ENCODE data around the gene FOS.

Gene FOS

DNA sequence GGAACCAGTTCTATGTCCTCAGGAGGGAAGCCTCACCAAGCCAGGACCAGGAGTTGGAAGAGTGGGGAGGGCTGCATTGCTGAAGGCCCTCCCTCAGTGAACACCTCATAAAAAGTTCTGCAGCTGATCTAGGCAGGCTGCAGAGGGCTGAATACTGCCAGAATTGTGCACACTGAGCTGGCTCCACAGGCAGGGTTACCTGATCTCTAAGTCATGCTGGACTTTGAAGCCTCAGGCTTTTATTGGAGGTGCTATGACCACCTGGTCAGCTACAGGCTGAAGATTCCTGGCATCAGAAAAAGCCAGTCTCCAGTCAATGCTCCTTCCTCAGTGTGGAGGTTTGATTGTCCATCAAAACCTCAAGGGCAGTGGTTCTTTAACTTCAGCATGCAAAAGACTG is 39.7 kb downstream of the FOS start:
- no peak for DNase-seq (ENCODE audit: low spot score)

GRCh38 chr14:75319021-75319420 is 40.4 kb downstream of the FOS start:
- no peak for DNase-seq (ENCODE audit: low spot score)

DNA sequence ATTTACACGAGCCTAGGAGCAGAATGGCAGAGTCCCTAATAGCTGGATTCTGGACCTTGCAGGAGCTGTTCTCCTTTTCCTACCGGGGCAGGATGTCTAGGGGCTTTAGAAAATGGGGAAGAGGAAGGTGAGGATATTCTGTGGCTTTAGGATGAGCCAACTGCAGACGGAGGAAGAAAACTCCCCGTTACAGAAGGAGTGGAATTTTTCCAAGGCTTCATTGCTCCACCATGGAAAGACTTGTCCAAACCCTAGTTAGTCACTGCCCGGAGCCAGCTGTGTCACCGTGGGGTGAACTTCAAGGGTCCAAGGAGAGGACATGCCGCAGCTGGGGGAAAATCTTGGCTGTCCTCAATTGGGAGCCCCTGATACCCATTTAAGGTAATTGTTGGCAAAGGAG is 41.6 kb downstream of the FOS start:
- no peak for DNase-seq (ENCODE audit: low spot score)

GRCh38 chr14:75322746-75323145 is 44.1 kb downstream of the FOS start:
- DNase-seq (ENCODE audit: low spot score): no peak

GRCh38 chr14:75323571-75323970 is 44.9 kb downstream of the FOS start:
- peak; percentile 43 for DNase-seq (ENCODE audit: low spot score)

DNA sequence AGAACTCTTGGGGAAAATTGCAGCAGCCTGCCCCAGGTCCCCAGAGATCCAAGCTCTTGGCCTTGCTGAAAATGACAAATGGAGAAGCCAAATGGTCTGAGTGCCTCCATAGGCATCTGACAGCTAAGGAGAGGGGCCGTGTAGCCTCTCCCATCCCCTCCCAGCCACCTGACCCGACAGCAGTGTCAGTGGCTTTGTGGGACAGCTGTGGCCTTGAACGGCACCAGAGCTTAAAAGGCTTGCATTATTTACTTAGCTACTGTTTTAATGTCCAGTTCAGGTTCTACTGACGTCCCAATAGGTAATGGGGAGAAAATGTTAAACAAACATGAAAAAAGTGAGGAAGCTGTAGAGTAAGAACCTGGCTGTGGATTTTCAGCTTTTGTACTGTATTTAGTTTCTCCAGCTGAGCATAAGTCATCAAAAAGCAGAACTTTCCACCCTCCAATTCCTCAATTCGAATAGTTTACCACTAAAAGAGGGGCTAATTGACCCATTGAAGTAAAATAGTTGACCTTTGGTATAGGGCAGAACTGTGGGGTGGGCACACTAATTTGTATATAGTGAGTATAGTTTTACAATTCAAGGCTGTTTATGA is 50.0 kb downstream of the FOS start:
- DNase-seq (ENCODE audit: low spot score): no peak

DNA sequence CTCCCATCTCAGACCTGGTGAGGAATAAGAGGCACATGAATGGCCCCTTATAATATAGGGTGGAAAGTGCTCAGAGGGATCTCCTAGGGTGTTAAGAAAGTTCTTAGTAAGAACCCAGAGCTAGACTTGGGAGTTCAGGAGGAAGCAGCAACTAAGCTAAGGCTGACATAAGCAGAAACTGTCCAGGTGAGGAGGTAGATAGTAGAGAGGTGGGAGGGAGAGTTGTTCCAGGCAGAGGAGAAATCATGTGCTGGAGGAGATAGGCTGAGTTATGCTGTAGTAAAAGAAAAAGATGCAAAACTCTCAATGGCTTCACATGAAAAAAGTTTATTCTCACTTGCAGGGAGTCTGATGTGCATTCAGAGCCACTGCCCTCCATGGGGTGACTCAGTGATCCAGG is 50.7 kb downstream of the FOS start:
- no peak for DNase-seq (ENCODE audit: low spot score)

DNA sequence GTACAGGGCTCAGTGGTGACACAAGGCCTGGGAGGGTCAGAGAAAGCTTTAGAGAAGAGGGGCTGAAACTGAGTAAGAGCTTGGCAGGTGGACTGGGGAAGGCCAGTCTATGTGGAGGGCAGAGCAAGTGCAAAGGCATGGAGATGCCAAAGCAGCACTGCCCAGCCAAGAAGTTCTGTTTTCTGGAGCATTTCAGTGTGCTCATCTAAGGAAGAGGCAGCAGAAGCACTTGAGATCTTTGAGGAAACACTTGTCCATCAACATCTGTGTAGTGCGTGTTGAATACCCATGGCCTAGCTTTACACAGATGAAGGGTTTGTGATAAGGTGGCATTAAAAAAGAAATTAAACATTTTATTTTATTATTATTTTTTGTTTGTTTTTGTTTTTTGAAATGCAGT is 52.8 kb downstream of the FOS start:
- DNase-seq (ENCODE audit: low spot score): no peak

All from GM03348 (cell line).